GM18511 (cell line): ENCODE data around the gene IFRD2.
"Not testable (repeated sequence)": the region's sequence is repeated elsewhere in the genome, so short reads cannot be mapped to it uniquely, and the experiment has no call there.

ENCODE experiments used
- ATAC-seq: cut with Tn5 transposase; IDR thresholded peaks from one replicate; pipeline ENCODE4 v1.9.1; 2021; ENCODE audit warnings: mild to moderate bottlenecking, moderate library complexity; ENCODE audit not compliant: unreplicated experiment

IFRD2 gene

DNA sequence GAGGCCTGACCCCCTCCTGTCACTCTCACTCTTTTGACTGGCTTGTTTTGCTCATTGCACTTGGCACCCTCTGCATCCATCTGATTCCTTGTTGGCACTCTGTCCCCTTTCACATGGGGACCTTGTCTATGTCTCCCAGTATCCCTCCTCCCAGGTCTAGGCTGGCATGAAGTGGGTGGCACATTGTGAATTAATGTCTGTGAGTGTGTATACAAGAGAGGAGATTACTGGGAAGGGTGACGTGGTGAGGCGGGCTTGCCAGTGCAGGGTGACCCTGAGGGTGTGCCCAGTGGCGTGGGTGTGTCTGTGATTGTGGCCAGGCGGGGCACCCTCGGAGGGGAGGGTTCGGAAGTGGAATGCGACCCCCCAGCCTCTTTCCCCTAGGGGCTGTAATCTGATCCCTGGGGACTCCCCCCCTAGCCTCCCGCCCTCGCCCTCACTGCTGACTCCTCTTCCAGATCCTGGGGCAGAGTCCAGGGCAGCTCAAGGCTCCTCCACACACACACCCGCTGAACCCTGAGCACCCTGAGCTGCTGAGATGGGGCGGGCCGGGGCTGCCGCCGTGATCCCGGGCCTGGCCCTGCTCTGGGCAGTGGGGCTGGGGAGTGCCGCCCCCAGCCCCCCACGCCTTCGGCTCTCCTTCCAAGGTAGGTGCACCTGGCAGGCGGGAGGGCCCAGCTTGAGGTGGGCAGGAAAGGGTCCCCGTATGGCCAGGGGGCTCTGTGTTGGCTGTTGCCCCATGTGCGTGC, 23.4 kb downstream of the IFRD2 start, which contains the start of gene SEMA3B:
Gene SEMA3B, plus strand, starts transcription at position 445 of the 749 bp plus-strand sequence. Its CDS starts 94 bp downstream, at position 539.
- no peak for ATAC-seq

GRCh38 chr3:50268276-50268675, 24.0 kb downstream of the IFRD2 start:
- no peak for ATAC-seq

- no peak for ATAC-seq
Observed at GRCh38 chr3:50267280-50267913, 24.8 kb downstream of the IFRD2 start.

DNA sequence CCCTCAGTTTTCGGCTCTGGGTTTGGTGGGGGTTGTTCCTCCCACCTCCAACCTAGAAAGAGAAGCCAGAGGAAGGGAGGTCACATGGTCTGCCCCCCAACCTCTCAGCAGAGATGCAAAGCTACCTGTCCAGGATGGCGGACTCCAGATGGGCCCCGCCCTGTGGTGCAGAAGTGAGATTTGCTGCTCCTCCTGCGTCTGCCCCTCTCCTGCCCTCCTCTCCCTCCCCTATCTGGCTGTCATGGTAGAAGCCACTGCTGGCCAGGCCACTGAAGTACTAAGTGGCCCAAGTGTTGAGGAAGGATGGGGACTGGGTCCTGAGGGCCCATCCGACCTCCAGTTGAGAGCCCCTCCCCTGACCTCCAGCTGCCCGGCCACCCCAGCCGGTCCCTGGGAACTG, 25.4 kb downstream of the IFRD2 start:
- no peak for ATAC-seq

- ATAC-seq = no peak
Observed at GRCh38 chr3:50266017-50266416, 26.2 kb downstream of the IFRD2 start.

DNA sequence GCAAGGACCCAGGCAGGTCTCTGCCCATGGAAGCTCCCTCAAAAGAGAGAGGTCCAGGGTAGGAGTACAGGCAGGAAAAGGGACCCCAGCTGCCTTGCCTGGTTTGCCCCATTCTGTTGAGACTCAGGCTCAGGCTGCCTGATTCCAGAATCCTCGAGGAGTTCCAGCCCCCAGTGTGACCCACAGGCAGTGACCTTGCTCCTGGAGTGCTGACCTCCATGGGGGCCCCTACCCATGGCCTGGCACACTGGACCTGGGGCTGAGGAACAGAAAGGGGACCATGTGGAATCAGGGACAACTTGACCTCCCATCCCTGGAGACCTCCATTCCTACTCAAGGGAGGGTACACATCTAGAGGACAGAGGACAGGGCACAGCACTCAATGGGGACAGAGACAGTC, 26.7 kb downstream of the IFRD2 start:
- no peak for ATAC-seq

- no peak for ATAC-seq
Observed at GRCh38 chr3:50264964-50265485, 27.2 kb downstream of the IFRD2 start.

DNA sequence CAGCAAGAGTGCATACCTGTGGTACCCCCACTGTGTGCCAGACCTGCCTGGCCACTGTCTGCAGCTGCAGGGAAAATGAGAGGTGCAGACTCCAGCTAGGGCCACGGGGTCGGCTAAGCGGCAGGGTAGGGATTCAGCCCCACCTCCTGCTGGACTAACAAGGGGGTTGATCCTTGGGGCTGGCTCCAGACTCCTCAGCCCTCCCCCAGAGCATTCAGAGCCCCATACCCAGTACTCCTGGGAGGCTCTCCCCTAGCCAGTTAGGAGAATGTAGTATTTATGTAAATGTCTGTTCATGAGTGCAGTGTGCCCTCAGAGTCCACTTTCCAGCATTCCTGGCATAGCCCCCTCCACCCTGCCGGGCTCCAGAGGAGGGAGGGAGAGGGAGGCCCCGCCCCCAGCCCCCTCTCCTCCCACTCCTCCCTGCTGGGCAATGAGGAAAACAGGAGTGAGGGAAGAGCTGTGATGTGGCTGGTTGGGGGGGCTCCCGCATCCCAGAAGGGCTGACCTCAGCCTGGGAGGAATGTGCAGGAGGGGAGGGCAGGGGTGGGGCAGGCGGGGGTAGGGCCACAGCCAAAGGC, 27.8 kb downstream of the IFRD2 start:
- ATAC-seq = no peak

- ATAC-seq = no peak
Observed at GRCh38 chr3:50263478-50264382, 28.5 kb downstream of the IFRD2 start.

- no peak for ATAC-seq
Observed at GRCh38 chr3:50262778-50263177, 29.5 kb downstream of the IFRD2 start.

DNA sequence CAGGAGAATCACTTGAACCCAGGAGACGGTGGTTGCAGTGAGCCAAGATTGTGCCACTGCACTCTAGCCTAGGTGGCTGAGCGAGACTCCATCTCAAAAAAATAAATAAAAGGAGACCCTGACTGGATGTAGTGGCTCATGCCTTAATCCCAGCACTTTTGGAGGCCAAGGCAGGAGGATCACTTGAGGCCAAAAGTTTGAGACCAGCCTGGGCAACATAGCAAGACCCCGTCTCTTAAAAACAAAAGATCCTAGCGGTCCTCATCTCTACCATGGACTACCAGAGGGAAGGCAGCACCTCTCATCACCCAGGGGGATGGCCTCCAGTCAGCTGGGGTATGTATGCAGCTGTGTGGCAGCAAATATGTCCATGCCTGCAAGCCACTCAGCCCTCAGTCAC, 30.0 kb downstream of the IFRD2 start:
- not testable (repeated sequence) for ATAC-seq

- no peak for ATAC-seq
Observed at GRCh38 chr3:50261505-50261904, 30.7 kb downstream of the IFRD2 start.

DNA sequence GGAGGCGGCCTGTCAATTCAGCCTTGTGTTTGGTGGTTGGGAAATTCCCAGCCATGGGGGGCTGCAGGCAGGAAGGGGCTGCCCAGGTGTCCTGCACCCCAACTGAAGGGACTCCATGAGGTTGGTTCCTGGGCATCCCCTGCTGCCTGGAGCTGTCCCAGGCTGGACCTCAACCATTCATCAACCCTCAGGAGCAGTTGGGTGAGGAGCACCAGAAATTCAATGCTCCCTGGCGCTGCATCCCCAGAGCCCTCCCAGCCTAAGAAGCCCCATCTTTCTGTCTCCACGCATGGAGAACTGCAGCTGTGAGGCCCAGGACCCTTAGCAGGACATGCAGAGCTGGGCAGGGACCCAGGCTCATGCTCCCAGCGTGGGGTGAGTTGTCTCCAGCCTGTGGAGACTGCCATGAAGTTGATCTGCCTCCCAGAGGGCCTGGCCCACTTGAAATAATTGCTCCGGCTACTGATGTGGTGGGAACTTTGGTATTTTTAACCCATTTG, 31.2 kb downstream of the IFRD2 start:
- no peak for ATAC-seq

GRCh38 chr3:50260027-50260941, 31.9 kb downstream of the IFRD2 start:
- ATAC-seq = peak; percentile 93

GRCh38 chr3:50259432-50260026, 32.7 kb downstream of the IFRD2 start:
- ATAC-seq = peak; percentile 38

GRCh38 chr3:50258979-50259378, 33.2 kb downstream of the IFRD2 start:
- no peak for ATAC-seq

- no peak for ATAC-seq
Observed at GRCh38 chr3:50258029-50258680, 34.1 kb downstream of the IFRD2 start.

DNA sequence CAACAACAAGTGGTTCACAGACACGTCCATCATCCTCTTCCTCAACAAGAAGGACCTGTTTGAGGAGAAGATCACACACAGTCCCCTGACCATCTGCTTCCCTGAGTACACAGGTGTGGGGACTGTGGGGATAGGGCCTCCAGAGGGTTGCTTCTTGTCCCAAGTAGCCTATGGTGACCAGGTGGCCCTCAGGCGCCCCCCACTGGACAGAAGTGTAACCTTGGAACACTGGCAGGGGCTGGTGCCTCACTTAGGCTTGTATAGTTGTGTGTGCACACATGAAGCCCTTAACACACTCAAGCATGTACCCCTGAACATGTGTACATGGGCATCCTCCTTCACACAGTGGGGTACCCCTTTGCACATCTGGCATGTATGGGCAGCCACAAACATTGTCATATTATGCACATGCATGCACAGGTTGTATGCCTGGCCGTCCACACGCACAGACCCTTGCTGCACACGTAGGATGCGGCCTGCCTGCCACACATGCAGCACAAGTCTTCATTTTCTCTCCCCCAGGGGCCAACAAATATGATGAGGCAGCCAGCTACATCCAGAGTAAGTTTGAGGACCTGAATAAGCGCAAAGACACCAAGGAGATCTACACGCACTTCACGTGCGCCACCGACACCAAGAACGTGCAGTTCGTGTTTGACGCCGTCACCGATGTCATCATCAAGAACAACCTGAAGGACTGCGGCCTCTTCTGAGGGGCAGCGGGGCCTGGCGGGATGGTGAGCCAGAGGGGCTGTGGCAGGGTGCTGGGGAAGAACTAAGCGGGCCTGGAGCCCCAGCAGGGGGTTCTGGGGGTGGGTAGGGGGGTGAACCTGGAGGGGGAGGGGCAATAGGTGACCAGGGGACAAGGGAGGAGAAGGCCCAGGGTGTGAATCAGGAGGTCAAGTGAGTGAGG, 35.0 kb downstream of the IFRD2 start:
- no peak for ATAC-seq
